Stimulated activated memory B cell treated with anti-CD40 and anti-IgM and Interleukin-4, amounts not matched to agents 10 μg/mL and 1 μg/mL and 100 μg/mL, for 72 hours (primary cell): ENCODE measurements around the gene PRSS27.
"Not testable (repeated sequence)": the region's sequence is repeated elsewhere in the genome, so short reads cannot be mapped to it uniquely, and the experiment has no call there.

Experiments used
- ATAC-seq: fragments of 150-1000 bp; cut with Tn5 transposase; 2 replicates; pipeline ENCODE4 v1.10.0; 2021
- H3K27ac Mint-ChIP-seq: one replicate; pipeline ENCODE4 v1.8.0; 2022; ENCODE audit warnings: mild to moderate bottlenecking, mixed read lengths
- H3K27me3 Mint-ChIP-seq: one replicate; pipeline ENCODE4 v1.8.0; 2022; ENCODE audit warnings: mixed read lengths
- H3K36me3 Mint-ChIP-seq: one replicate; pipeline ENCODE4 v1.8.0; 2022; ENCODE audit warnings: mixed read lengths
- H3K4me1 Mint-ChIP-seq: one replicate; pipeline ENCODE4 v1.8.0; 2022; ENCODE audit warnings: mixed read lengths
- H3K4me3 Mint-ChIP-seq: one replicate; pipeline ENCODE4 v1.8.0; 2022; ENCODE audit warnings: mild to moderate bottlenecking, moderate library complexity, mixed read lengths
- H3K9me3 Mint-ChIP-seq: one replicate; pipeline ENCODE4 v1.8.0; 2022; ENCODE audit warnings: mixed read lengths

Gene PRSS27

GRCh38 chr16:2670017-2670416 lies 50.0 kb downstream of the PRSS27 start:
- peaks cover 41% of the 10 kb centered on the region for H3K4me1 Mint-ChIP-seq

DNA sequence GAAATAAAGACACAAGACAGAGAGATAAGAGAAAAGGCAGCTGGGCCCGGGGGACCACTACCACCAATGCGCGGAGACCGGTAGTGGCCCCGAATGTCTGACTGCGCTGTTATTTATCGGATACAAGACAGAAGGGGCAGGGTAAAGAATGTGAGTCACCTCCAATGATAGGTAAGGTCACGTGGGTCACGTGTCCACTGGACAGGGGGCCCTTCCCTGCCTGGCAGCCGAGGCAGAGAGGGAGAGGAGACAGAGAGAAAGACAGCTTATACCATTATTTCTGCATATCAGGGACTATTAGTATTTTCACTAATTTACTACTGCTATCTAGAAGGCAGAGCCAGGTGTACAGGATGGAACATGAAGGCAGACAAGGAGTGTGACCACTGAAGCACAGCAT lies 50.4 kb downstream of the PRSS27 start:
- Mint-ChIP-seq H3K36me3 (peaks cover 31% of the 10 kb centered on the region), H3K27ac (peak overlapping the region; percentile 31), H3K4me1 (peaks cover 43% of the 10 kb centered on the region), H3K4me3 (peak overlapping the region; percentile 51)
- not testable (repeated sequence) for ATAC-seq, H3K27me3 Mint-ChIP-seq, H3K9me3 Mint-ChIP-seq

More at GRCh38 chr16:2670017-2670416, 50.0 kb downstream of the PRSS27 start:
- not testable (repeated sequence) for ATAC-seq, H3K9me3 Mint-ChIP-seq, H3K27me3 Mint-ChIP-seq
- H3K4me3 Mint-ChIP-seq, result peak overlapping the region; percentile 51
- peaks cover 27% of the 10 kb centered on the region for H3K36me3 Mint-ChIP-seq
- H3K27ac Mint-ChIP-seq, result peak overlapping the region; percentile 31

- not testable (repeated sequence) for H3K27me3 Mint-ChIP-seq, H3K27ac Mint-ChIP-seq, H3K9me3 Mint-ChIP-seq, ATAC-seq, H3K4me3 Mint-ChIP-seq
- H3K36me3 Mint-ChIP-seq, result peaks cover 43% of the 10 kb centered on the region
- peaks cover 47% of the 10 kb centered on the region for H3K4me1 Mint-ChIP-seq
Measured at GRCh38 chr16:2666671-2667070, 53.4 kb downstream of the PRSS27 start.

GRCh38 chr16:2664574-2664982 lies 55.4 kb downstream of the PRSS27 start:
- Mint-ChIP-seq H3K36me3 (peaks cover 48% of the 10 kb centered on the region), H3K27ac (peak overlapping the region; percentile 79), H3K4me3 (no peak overlapping the region), H3K9me3 (no peaks in the 10 kb centered on the region), H3K27me3 (no peaks in the 10 kb centered on the region), H3K4me1 (peaks cover 37% of the 10 kb centered on the region)
- no peak for ATAC-seq

DNA sequence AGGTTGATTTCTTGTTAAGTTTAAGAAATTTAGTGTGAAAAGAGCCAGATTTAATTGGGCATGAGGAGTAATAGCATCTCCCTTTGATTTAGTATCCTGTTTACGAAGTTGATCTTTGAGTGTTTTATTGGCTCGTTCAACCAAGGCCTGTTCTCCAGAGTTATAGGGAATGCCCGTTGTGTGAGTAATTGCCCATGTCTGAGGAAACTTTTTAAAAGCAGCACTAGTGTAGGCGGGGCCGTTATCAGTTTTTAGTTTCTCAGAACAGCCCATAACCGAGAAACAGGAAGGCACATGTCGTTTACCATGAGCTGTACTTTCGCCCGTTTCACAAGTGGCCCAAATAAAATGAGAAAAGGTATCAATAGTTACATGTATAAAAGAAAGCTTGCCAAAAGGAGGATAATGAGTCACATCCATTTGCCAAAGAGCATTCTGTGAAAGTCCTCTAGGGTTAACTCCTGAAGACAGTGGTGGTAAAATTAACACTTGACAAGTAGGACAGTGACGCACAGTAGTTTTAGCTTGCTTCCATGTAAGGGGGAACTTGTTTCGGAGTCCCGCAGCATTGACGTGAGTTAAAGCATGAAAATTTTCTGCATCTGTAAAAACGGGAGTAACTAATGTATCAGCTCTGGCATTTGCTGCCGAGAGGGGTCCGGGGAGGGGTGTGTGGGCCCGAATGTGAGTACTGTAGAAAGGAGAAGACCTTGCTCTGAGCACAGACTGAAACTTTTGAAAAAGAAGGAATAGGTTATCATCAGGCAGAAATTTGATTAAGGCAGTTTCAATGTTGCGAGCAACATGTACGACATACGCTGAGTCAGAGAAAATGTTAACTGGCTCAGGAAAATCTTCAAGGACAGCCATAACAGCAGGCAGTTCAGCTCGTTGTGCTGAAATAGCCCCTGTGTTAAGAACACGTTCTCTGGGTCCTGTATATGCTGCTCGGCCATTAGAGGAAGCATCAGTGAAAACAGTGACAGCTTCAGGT lies 56.2 kb downstream of the PRSS27 start:
- no peaks in the 10 kb centered on the region for H3K27me3 Mint-ChIP-seq
- no peaks in the 10 kb centered on the region for H3K9me3 Mint-ChIP-seq
- H3K4me1 Mint-ChIP-seq, result peaks cover 34% of the 10 kb centered on the region
- peak overlapping the region; percentile 79 for H3K27ac Mint-ChIP-seq
- no peak overlapping the region for H3K4me3 Mint-ChIP-seq
- ATAC-seq, result no peak
- H3K36me3 Mint-ChIP-seq, result peaks cover 43% of the 10 kb centered on the region
